Measurements from ENCODE around the gene IGHMBP2.

The IGHMBP2 gene

DNA sequence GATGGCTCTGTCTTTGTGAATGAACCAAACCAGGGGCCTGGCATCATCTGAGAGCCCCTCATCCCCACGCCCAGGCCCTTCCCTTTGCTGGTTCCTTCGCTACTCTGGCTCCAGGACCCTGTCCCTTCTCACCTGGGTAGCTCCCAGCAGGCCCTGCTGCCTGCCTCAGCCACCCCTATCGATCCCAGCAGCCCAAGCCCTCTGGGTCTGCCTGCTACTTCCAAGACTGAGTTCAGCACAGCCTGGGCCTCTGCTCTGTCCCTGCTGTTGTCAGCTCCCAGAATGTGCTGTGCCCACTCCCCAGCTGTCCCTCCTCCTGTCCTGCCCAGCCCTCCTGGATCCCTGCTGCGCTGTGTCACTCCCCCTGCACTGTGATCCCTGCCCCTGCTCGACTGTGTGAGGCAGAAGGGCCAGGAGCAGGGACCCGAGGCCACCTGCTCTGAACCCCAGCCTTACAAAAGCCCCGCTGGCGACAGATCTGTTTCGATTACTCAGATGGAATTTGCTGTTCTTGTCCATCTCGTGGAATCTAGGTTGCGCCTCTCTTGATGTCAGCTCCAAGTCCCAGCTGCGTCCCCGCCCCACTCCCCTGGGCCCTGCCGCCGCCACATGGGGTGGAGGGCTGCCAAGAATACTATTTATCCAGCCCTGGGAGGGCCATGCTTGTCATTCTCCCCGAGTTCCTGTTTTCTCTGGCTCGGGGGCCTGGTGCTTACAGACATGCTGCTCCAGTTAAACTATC is 13.0 kb upstream of the IGHMBP2 start:
- no peak for DNase-seq

DNA sequence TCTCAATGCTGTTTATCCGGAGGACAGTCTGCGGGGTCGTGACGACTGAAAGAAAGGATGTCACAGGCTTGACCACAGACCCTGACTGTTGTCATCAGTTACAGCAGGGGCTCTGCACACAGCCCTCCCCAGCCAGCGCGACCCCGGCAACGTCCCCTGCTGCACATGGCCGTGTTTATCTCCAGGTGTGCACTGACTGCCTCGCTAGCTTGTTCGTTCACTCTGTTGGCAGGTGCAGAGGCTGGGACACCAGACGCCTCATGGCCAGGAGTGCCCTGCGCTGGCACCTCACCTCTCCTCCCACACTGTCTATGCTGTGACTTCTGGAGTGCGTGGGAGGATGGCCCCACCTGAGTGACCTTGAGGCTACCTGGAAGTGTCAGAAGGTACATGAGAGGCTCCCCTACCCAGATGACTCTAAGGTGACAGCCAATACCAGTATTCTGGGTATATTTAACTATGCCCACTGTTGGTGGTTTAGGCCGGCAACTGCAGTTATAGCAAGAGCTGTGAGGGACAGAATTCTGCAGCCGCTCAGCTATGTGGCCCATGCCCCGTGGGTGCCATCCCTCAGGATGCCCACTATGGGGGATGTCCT is 12.2 kb upstream of the IGHMBP2 start:
- no peak for DNase-seq

DNA sequence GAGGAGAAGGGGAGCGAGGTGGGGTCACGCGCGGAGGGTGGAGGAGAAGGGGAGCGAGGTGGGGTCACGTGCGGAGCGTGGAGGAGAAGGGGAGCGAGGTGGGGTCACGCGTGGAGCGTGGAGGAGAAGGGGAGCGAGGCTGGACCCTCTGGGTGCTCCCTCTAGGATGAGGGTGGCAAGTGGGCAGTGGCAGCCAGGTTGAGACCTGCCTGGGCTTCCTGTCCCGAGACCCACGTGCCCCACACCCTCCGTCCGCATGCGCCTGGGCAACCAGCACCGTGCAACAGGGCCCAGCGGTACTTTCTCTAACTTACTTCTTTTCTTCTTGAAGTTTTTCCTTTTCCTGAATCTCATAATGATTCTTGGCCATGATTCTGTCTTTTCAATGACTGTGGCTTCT is 11.1 kb upstream of the IGHMBP2 start:
- no peak for DNase-seq

DNA sequence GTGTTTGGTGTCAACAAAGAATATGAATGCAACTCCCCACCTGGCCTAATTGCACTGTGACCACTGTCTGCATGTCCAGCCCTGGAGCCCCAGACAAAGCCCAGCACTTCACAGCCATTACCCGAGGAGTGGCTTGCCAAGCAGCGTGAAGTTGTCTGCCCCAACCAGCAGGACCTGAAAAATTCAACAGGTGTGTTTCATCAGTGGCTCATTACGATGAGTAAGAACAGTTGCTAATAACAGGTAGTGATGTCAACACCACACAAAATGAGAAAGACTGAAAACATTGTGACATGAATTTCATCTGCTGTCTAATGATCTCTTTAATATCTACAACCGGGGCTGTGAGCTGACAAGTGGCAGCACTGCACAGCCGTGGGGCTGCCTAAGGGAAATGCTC is 10.4 kb upstream of the IGHMBP2 start:
- no peak for DNase-seq

DNA sequence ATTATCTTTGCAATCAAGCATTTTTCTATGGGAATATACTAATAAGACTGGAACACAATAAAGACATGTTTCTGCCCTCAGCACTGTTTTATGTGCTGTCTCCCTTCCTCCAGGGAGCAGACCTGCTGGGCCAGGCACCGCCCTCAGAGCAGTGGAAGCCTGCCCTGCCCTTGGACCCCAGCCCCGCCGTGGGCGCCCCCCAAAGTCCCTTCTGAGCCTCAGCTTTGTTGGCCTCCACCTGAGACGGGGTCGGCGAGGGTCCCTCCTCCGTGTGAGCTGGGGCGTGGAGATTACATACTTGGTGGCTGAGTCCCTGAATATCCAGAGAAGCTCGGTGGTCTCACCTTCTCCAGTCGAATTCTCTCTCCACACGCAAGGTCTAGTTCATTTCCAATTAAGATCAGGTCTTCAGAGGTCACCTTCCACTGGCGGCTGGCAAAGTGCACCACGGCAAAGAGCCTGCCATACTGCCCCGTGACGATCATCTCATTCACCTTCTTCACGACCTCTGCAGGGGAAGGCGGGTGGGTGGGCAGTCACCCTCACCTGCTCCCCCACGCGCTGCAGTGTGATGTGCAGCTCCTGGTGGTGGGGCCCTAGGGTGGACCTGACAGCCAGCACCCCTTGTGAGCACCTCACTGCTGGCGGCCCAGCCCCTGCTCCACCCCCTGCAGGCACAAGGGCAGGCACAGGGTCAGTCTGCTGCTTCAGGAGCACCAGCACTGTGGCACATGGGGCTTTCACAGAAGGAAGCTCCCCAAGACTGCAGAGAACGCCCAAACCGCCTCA is 7.3 kb upstream of the IGHMBP2 start:
- no peak for DNase-seq

DNA sequence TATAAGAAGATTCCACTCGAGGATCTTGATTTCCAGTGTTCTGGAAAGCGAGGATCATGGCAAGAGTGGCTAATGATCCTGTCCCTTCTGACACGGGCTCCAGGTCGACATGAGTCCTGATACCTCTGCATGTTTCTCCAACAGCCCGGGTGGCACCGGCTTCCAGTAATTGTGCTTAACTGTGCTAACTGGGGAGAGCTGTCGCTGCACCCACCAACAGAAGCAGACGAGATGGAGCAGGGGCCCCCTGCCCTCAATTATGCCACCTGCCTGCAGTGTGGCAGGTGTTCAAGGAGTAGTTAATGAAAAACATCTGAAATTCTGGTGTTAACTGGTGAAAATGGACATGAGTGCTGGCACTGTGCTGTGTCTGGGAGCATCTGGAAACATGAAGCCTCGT is 6.2 kb upstream of the IGHMBP2 start:
- DNase-seq, result no peak

DNA sequence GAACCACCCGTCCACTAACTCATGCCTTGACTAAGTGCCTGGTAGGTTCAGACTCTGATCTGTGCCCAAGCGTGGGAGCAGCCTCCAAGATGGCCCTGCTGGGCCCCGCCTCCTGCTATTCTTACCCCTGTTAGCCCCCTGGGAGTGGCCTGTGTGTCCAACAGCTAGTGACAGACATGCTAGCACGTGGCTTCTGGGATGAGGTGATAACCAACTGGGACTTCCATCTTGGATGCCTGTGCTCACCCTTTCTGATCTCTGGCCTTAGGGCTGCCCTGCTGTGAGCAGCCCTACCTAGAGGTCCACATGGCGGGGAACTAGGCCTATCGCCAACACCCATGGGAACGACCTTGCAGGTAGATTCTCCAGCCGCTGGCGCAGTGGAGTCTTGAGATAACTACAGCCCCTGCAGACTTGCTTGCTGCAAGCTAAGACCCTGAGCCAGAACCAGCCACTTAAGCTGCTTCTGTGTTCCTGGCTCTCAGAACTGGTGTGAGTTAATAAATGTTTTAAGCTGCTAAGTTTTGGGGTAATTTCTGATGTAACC is 2.8 kb upstream of the IGHMBP2 start:
- no peak for DNase-seq

DNA sequence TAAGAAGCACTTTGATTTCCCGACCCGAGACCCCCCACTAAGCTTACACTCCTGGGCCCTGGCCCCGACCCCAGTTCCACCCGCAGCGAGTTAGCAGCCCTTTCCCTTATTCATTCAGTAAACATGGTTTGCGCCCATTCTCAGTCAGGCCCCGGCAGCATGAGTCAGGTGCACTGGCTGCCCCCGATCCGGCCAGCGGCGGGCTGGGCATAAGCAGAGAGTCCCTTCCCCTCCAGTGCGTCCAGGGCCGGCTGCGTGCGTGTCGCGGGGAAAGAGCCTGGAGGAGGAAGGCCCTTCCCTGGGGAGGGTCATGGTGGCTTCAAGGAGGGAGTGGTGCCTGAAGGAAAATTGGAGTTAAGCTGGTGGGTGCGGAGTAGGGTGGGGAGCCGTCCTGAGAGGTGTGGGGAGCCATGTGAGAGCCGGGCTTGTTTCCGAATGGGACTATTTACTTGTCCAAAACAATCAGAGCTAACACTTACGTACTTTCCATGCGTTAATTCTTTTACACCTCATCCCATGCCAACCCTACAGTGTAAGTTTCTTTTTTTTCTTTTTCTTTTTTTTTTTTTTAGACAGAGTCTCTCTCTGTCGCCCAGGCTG is 657 bp downstream of the IGHMBP2 start:
- peak; percentile 19 for DNase-seq

DNA sequence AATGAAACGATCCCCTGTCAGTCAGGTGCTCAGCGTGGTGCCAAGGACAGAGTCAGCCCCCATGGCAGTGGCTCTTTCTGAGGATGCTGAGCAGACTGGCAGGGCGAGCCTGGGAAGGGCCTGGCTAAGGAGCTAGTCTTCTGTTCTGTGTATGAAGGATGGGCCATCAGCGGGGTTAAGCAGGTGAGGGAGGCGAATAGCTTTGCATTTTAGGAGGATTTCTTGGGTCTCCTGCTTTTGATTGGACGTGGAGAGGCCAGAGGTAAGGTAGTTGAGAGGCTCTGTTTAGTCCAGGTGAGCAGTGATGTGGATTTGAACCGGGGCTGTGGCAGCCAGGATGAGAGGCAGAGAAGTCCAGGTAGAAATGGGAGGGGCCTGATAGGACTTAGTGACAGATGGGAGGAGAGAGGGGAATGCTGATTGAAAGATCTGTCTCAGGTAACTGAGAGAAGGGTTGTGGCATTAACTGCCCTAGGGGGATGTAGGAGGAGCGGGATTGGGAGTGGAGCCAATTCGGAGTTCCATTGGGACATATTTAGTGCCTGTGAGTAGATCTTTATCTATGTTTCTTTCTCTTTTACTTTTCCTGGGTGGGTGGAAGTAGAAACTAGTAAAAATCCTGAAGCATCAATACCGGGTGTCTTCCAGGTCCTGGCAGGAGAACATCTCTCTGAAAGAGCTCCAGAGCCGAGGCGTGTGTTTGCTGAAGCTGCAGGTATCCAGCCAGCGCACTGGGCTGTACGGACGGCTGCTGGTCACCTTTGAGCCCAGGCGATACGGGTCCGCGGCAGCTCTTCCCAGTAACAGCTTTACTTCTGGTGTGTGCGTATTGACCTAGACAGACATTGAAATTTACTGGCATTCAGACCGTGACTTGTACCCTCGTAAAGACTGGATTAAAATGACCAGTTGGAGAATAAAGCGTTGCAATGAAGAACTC is 2.0 kb downstream of the IGHMBP2 start:
- DNase-seq, result no peak

DNA sequence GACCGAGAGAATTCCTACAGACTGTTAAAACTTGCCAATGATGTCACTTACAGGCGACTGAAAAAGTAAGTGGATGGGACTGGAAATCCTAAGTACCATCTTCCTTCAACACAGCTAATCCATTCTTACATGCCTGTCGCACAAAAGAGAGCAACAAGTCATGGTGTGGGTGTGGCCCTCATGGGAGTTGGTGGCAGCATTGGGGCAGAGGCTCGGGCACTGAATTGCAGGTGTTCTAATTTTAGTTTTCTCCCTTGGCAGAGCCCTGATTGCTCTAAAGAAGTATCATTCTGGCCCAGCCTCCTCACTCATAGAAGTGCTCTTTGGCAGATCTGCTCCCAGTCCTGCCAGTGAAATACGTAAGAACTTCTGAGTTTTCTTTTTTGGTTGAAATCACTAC is 4.6 kb downstream of the IGHMBP2 start:
- no peak for DNase-seq

DNA sequence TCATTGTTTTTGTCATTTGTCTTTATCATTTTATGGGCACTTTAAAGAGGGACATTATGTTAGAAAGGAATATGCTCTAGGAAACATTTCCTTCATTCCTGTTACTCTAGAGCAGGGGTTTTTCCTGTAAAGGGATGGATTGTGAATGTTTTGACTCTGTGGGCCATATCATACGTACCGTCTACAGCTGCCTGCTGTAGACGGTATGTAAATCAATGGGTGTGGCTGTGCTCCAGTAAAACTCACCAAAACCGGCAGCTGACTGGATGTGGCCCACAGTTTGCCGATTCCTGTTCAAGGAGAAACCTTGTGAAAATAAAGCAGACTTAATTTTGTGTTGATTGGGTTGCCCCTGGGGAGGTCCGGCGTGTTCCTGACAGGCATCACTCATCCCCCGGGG is 7.3 kb downstream of the IGHMBP2 start:
- no peak for DNase-seq

DNA sequence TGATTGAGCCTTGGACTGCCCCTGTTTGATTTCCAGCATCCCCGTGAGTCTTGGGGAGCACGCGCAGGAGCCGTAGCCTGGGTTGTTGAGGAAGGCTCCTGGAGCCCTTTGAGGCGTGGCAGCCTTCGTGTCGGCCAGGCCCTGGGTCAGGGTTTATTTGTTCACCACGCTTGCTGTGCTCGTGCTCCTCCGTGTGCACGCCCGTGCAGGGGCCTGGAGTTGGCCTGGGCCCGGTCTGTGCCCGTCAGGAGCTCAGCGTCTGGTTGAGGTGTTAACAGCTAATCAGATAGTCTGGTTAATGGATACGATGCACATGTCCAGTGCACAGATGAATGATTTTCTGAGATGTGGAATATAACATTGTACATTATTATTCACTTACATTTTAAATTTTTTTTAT is 8.0 kb downstream of the IGHMBP2 start:
- no peak for DNase-seq

DNA sequence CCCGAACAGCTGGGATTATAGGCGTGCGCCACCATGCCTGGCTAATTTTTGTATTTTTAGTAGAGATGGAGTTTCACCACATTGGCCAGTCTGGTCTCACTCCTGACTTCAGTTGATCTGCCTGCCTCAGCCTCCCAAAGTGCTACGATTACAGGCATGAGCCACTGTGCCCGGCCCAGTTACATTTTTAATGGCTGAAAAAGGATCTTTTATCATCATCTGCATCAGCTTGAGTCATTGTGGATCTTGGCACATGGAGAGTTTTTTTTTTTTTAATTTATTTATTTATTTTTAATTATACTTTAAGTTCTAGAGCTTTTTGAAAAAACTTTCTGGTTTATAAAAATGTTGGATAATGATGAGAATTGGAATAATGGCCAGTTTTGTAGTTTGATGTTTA is 8.6 kb downstream of the IGHMBP2 start:
- DNase-seq, result no peak

DNA sequence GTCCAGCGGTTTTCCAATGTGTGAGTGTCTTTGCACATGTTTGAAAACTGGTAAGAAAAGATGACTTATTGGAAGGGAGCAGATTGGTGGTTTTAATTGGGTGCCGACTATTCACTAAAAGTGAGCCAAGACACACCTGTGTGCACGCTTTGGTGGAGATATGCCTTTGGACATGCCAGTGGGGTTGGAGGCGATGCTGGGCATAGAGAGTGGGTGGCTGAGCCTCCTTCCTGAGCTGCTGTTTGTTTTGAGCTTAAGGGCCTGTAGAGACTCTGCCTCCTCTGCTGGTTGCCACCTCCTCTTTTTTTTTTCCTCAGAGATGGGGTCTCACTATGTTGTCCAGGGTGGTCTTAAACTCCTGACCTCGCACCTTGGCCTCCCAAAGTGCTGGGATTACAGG is 9.5 kb downstream of the IGHMBP2 start:
- no peak for DNase-seq

DNA sequence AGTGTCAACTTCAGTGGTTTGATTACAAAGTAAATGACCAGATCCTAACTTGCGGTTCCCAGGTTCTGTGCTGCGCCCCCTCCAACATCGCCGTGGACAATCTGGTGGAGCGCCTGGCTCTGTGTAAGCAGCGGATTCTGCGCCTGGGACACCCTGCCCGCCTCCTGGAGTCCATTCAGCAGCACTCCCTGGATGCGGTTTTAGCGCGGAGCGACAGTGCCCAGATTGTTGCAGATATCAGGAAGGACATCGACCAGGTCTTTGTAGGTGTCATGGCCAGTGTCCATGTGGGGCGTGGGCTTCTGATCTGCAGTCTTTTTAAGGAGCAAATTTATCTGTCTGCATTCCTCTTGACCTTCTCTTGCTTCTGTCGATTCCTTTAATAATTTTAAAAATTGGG is 11.1 kb downstream of the IGHMBP2 start:
- no peak for DNase-seq

DNA sequence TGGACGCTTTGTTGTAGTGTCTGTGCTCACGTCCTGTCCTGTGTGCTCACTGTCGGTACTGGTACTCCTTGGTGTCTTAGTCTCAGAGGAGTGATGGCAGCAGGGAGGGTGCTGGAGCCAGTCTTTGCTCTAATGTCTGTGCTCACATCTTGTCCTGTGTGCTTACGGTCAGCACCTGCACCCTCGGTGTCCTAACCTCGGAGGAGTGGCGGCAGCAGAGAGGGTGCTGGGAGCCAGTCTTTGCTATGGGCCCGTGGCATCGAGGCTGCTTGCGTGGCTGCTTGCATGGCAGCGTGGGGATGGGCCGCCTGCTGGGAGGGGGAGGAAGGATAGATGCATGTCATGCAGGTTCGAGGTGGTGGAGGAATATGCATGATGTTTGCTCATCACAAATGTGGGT is 12.7 kb downstream of the IGHMBP2 start:
- no peak for DNase-seq

DNA sequence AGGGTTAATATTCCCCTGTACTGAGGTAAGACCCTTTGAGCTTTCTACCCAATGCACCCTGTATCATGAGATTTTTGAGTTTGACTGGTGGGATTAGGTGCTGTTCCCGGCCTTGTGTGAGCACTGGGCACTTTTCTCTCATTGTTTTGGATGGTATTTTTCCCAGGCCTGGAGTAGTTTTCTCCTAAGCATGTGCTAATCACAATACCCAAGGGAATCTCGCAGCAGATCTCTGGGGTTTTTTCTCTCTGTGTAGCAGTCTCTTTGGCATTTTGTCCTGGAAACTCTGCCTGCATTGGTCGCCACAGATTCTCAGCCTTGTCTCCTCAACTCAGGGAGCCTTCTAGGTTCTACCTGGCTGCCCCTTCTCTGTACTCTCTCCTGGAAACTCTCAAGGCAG is 19.9 kb downstream of the IGHMBP2 start:
- DNase-seq, result no peak

DNA sequence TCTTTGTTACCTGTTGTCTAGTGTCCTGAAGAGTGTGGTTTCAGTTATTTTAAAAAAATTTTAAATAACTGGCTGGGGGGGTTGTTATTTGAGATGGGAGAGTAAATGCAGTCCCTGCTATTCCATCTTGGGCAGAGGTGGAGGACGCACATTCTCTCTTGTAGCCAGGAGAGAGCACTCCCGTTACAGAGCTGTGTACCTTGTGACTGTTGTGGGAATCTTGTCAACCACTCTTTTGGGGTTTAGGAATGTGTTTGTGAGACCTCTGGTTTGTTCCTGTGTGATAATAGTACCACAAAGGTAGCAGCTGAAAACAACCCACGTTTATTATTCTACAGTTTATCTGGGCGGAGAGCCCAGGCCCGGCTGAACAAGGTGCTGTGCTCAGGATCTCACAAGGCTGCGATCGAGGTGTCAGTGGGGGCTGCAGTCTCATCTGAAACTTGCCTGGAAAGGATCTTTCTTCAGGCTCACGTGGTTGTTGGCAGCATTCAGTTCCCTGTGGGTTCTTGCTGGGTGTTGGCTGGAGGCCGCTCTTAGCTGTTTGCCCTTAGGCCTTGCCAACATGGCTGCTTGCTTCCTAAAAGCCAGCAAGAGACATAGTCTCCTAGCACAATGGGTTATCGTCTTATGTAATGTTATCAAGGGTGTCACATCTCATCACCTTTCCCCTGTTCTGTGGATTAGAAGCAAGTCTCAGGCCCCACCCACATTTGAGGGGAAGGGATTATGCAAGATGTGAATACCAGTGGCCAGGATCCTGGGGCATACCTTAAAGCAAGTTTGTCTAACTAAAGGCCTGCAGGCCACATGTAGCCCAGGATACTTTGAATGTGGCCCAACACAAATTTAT is 20.6 kb downstream of the IGHMBP2 start:
- no peak for DNase-seq

DNA sequence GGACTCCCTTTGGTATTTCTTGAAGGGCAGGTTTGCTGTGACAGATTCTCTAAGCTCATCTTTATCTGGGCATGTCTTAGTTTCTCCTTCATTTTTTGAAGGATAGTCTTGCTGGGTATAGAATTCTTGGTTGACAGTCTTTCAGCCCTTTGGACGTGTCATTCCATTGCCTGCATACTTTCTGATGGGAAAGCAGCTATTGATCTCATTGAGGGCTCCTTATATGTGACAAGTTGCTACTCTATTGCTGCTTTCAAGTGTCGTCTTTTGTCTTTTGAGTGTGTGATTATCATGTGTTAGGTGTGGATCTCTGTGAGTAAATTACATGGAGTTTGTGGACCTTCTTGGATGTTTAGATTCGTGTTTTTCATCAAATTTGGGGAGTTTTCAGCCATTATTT is 21.9 kb downstream of the IGHMBP2 start:
- no peak for DNase-seq

DNA sequence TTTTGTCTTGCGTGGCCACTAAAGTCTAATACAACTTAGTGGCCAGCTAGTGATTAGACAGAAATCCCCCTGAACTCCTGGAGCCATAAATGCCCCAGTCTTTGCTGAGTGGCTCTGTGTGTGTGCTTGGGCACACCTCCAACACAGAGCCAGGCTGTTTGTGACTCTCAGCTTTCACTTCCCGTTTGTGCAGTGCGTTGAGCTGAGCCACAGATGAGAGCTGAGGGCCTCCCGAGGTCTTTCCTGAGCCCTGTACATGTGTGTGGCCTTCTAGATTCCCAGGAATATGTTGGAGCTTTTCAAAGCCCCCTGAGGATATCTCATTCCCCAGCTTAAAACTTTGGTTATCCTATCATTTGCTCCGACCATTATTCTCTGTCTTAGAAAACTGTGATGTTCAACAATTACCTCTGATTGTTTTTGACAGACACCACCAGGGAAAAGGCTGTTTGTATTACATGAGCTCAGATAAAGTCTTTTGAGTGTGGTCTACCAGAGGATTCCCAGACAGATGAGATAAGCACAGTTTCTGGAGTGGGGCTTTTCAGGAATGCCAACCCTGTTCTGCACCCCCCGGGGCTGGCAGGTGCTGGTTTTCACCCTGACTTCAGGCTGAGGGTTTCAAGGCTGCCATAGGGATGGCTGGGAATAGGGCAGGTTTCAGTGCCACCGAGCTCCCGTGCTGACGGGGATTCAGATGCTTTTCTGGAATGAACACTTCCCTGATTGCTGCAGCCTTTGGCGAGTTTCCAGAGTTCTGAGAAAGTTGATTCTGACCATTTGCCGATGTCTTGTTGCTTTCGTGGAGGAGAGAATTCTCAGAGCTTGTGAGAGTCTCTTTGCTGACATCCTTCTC is 23.8 kb downstream of the IGHMBP2 start:
- DNase-seq, result no peak
